Fibroblast of lung (primary cell): ENCODE data around the gene SYNJ2. TPM values are rescaled to one million over a fixed set of nuclear protein-coding genes. Genes with fewer than 3 reads are reported as not detected.

ENCODE experiments used
- DNase-seq, 2 donors: peaks; one replicate each; pipeline versions ENCODE4 v3.0.0 to v3.0.0-alpha.2; 2010; ENCODE audit warnings: low read depth in 2 of 2
- H2AFZ ChIP-seq: 2 replicates; pipeline ENCODE4 v1.5.1; 2012; ENCODE audit warnings: low read length, control low read depth, inconsistent platforms
- H3K27ac ChIP-seq: 2 replicates; pipeline ENCODE4 v1.5.1; 2011; ENCODE audit warnings: low read length, control low read depth; ENCODE audit not compliant: insufficient read depth
- H3K27me3 ChIP-seq: 2 replicates; pipeline ENCODE4 v1.5.1; 2011; ENCODE audit warnings: mild to moderate bottlenecking, low read length; ENCODE audit not compliant: control insufficient read depth, insufficient read depth
- H3K36me3 ChIP-seq: 2 replicates; pipeline ENCODE4 v1.5.1; 2011; ENCODE audit warnings: low read length; ENCODE audit not compliant: control insufficient read depth, insufficient read depth
- H3K4me1 ChIP-seq: 2 replicates; pipeline ENCODE4 v1.5.1; 2011; ENCODE audit warnings: low read length; ENCODE audit not compliant: control insufficient read depth, insufficient read depth; ENCODE audit errors: extremely low read depth
- H3K4me2 ChIP-seq: 2 replicates; pipeline ENCODE4 v1.5.1; 2011; ENCODE audit warnings: low read length, control low read depth; ENCODE audit not compliant: insufficient read depth; ENCODE audit errors: extremely low read depth
- H3K4me3 ChIP-seq, 4 experiments: fragments of 200-600 bp in 1 of 4; sonication (generic) in 1 of 4; replicated peaks in 1 of 4; 2 replicates each; pipeline ENCODE4 v1.5.1; 2011 to 2016; ENCODE audit warnings: low read length in 4 of 4, low read depth in 3 of 4, mild to moderate bottlenecking in 3 of 4, control low read depth in 2 of 4, inconsistent platforms in 1 of 4, mixed read lengths in 1 of 4; ENCODE audit not compliant: insufficient read depth in 1 of 4; ENCODE audit errors: control extremely low read depth in 1 of 4
- H3K79me2 ChIP-seq: 2 replicates; pipeline ENCODE4 v1.5.1; 2012; ENCODE audit warnings: mild to moderate bottlenecking, low read length, inconsistent platforms; ENCODE audit not compliant: control insufficient read depth, insufficient read depth
- H3K9ac ChIP-seq: 2 replicates; pipeline ENCODE4 v1.5.1; 2011; ENCODE audit warnings: mild to moderate bottlenecking, low read length, control low read depth; ENCODE audit not compliant: insufficient read depth
- H3K9me3 ChIP-seq: 2 replicates; pipeline ENCODE4 v1.5.1; 2012; ENCODE audit warnings: low read depth, low read length; ENCODE audit not compliant: control insufficient read depth, insufficient read depth
- H4K20me1 ChIP-seq: 2 replicates; pipeline ENCODE4 v1.5.1; 2011; ENCODE audit warnings: low read length; ENCODE audit not compliant: control insufficient read depth, insufficient read depth; ENCODE audit errors: extremely low read depth
- CTCF ChIP-seq, 2 donors: IDR thresholded peaks in 1 of 2; conservative IDR thresholded peaks in 1 of 2; 1 replicate in 1 of 2; 2 replicates in 1 of 2; pipeline ENCODE4 v1.5.1; 2011 to 2012; ENCODE audit warnings: low read length in 2 of 2, control low read depth in 1 of 2, inconsistent platforms in 1 of 2, low read depth in 1 of 2, mild to moderate bottlenecking in 1 of 2
- EZH2 ChIP-seq: IDR thresholded peaks from 2 replicates; pipeline ENCODE4 v1.5.1; 2012; ENCODE audit warnings: low read length, control low read depth, mild to moderate bottlenecking; ENCODE audit errors: missing control alignments
- polyA plus RNA-seq, 2 donors: library from polyadenylated mRNA; depleted of rRNA in 1 of 2; stranded (reverse) in 1 of 2; unstranded in 1 of 2; fragments of >200 nt; gene quantifications; 2 replicates each; pipeline ENCODE4 v1.2.1, GENCODE V29; 2011 to 2012; ENCODE audit warnings: missing spikeins in 1 of 2
- total RNA-seq: library from RNA; depleted of rRNA; stranded (reverse); fragments of >200 nt; gene quantifications from 2 replicates; pipeline ENCODE4 v1.2.1, GENCODE V29; 2014

The SYNJ2 gene
- total and polyA plus RNA-seq, 2 donors (not counting 1 experiment from before 2014, with no cell fraction given): 23.5 to 57.3 TPM

GRCh38 chr6:158109748-158110147 is 128.1 kb downstream of the SYNJ2 start:
- no peaks in the 10 kb centered on the region for H3K4me1 ChIP-seq
- H3K79me2 ChIP-seq: no peaks in the 10 kb centered on the region
- H3K4me2 ChIP-seq: no peak overlapping the region
- H2AFZ ChIP-seq: no peak overlapping the region
- no peak overlapping the region for H3K4me3 ChIP-seq
- TF ChIP-seq CTCF (conservative IDR thresholded peaks at IDR 0.05 in 1 of 2, IDR thresholded peaks at IDR 0.05 in 1 of 2; ENCODE audit: low read depth in 1 of 2, low read length in 2 of 2): no peak
- TF ChIP-seq EZH2: no peak
- no peaks in the 10 kb centered on the region for H3K9me3 ChIP-seq
- H3K36me3 ChIP-seq: no peaks in the 10 kb centered on the region
- H4K20me1 ChIP-seq: no peaks in the 10 kb centered on the region
- no peak overlapping the region for H3K27ac ChIP-seq
- DNase-seq: peak in 1 of 2 donors; percentile 60
- H3K9ac ChIP-seq: no peak overlapping the region
- H3K27me3 ChIP-seq: no peaks in the 10 kb centered on the region

- Histone ChIP-seq H3K4me1 (no peaks in the 10 kb centered on the region), H3K79me2 (no peaks in the 10 kb centered on the region), H3K36me3 (no peaks in the 10 kb centered on the region), H4K20me1 (no peaks in the 10 kb centered on the region), H3K4me2 (no peak overlapping the region), H3K27ac (no peak overlapping the region), H3K9me3 (no peaks in the 10 kb centered on the region), H2AFZ (no peak overlapping the region), H3K27me3 (no peaks in the 10 kb centered on the region), H3K9ac (no peak overlapping the region), H3K4me3 (no peak overlapping the region)
- TF ChIP-seq CTCF (conservative IDR thresholded peaks at IDR 0.05 in 1 of 2, IDR thresholded peaks at IDR 0.05 in 1 of 2; ENCODE audit: low read depth in 1 of 2, low read length in 2 of 2) (no peak), EZH2 (no peak)
- no peak for DNase-seq
These were observed 129.3 kb downstream of the SYNJ2 start for GRCh38 chr6:158110986-158111385.

GRCh38 chr6:158111987-158112386 is 130.3 kb downstream of the SYNJ2 start:
- H3K9ac ChIP-seq: no peak overlapping the region
- H3K79me2 ChIP-seq: no peaks in the 10 kb centered on the region
- TF ChIP-seq CTCF (conservative IDR thresholded peaks at IDR 0.05 in 1 of 2, IDR thresholded peaks at IDR 0.05 in 1 of 2; ENCODE audit: low read depth in 1 of 2, low read length in 2 of 2) (no peak), EZH2 (no peak)
- no peak overlapping the region for H3K27ac ChIP-seq
- no peaks in the 10 kb centered on the region for H3K27me3 ChIP-seq
- H2AFZ ChIP-seq: no peak overlapping the region
- no peak overlapping the region for H3K4me3 ChIP-seq
- H4K20me1 ChIP-seq: no peaks in the 10 kb centered on the region
- H3K4me1 ChIP-seq: no peaks in the 10 kb centered on the region
- H3K4me2 ChIP-seq: no peak overlapping the region
- DNase-seq: no peak
- no peaks in the 10 kb centered on the region for H3K36me3 ChIP-seq
- no peaks in the 10 kb centered on the region for H3K9me3 ChIP-seq
